Stimulated activated CD4-positive, alpha-beta T cell treated with anti-CD3 and anti-CD28 coated beads, TNF-alpha, amount 100 ng/mL, for 4 hours (primary cell): ENCODE measurements around the gene PCDHB16.
"Not testable (repeated sequence)": the region's sequence is repeated elsewhere in the genome, so short reads cannot be mapped to it uniquely, and the experiment has no call there.

ENCODE experiments used
- DNase-seq, 3 experiments: peaks; one replicate each; pipeline ENCODE4 v3.0.0-alpha.2; 2020; ENCODE audit warnings: low read depth in 3 of 3

The PCDHB16 gene

GRCh38 chr5:141184117-141184855, 2.1 kb downstream of the PCDHB16 start:
- DNase-seq: not testable (repeated sequence)

GRCh38 chr5:141186897-141187512, 4.8 kb downstream of the PCDHB16 start, which contains the start of gene PCDHB9:
TSS of gene PCDHB9 (plus strand) at chr5:141187161. CDS start at chr5:141187319, 158 bp downstream.
- DNase-seq: peak in 1 of 3 experiments; percentile 2

- DNase-seq: not testable (repeated sequence)
Measured at GRCh38 chr5:141188682-141189081, 6.5 kb downstream of the PCDHB16 start.

GRCh38 chr5:141189131-141189530, 6.9 kb downstream of the PCDHB16 start:
- not testable (repeated sequence) for DNase-seq

- no peak for DNase-seq
Measured at GRCh38 chr5:141192110-141192725, 10.0 kb downstream of the PCDHB16 start, which contains the start of gene PCDHB10. TSS of gene PCDHB10 (plus strand) at chr5:141192353. CDS start at chr5:141192553, 200 bp downstream.

- not testable (repeated sequence) for DNase-seq
Measured at GRCh38 chr5:141194332-141194731, 12.1 kb downstream of the PCDHB16 start.

- DNase-seq: no peak
Measured at GRCh38 chr5:141196363-141196762, 14.2 kb downstream of the PCDHB16 start.

GRCh38 chr5:141199359-141200235, 17.4 kb downstream of the PCDHB16 start, which contains the start of gene PCDHB11:
TSS of gene PCDHB11 (plus strand) at chr5:141199627. CDS start at chr5:141199775, 148 bp downstream.
- DNase-seq: no peak

- not testable (repeated sequence) for DNase-seq
Measured at GRCh38 chr5:141201126-141201525, 18.9 kb downstream of the PCDHB16 start.

GRCh38 chr5:141201646-141202045, 19.5 kb downstream of the PCDHB16 start:
- DNase-seq: not testable (repeated sequence)

GRCh38 chr5:141208478-141208877, 26.3 kb downstream of the PCDHB16 start, which contains the start of gene PCDHB12:
TSS of gene PCDHB12 (plus strand) at chr5:141208719. CDS start at chr5:141208908, 189 bp downstream.
- DNase-seq: no peak

GRCh38 chr5:141210281-141210680, 28.1 kb downstream of the PCDHB16 start:
- not testable (repeated sequence) for DNase-seq

- not testable (repeated sequence) for DNase-seq
Measured at GRCh38 chr5:141210849-141211248, 28.7 kb downstream of the PCDHB16 start.

- DNase-seq: not testable (repeated sequence)
Measured at GRCh38 chr5:141213656-141214339, 31.6 kb downstream of the PCDHB16 start, which contains the start of gene PCDHB13. TSS of gene PCDHB13 (plus strand) at chr5:141213919. CDS start at chr5:141214124, 205 bp downstream.

GRCh38 chr5:141214583-141214982, 32.4 kb downstream of the PCDHB16 start:
- DNase-seq: not testable (repeated sequence)

- DNase-seq: not testable (repeated sequence)
Measured at GRCh38 chr5:141215504-141215903, 33.3 kb downstream of the PCDHB16 start.

GRCh38 chr5:141216035-141216434, 33.8 kb downstream of the PCDHB16 start:
- not testable (repeated sequence) for DNase-seq

GRCh38 chr5:141223112-141223783, 41.1 kb downstream of the PCDHB16 start, which contains the start of gene PCDHB14:
TSS of gene PCDHB14 (plus strand) at chr5:141223343. CDS start at chr5:141223506, 163 bp downstream.
- DNase-seq: no peak

- DNase-seq: not testable (repeated sequence)
Measured at GRCh38 chr5:141224844-141225243, 42.7 kb downstream of the PCDHB16 start.

- not testable (repeated sequence) for DNase-seq
Measured at GRCh38 chr5:141225421-141225820, 43.2 kb downstream of the PCDHB16 start.
